Measurements from ENCODE around the gene MBOAT1.

MBOAT1 gene

DNA sequence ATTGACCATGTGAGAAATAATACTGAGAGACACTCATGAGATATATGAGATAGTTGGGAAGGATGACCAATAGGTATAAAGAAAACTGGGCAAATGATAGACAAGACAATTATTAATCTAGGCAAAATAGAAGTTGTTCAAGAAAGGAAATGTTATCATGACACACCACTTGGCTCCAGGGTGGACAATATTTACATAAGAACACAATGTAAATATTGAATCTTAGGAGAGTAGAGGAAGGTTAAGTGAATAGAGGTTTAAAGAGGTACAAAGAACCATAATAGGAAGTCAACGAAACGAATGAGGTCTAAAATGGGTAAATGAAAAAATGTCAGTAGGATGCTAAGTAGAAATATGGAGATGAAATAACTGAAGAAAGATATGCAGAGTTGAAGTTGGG, 126.5 kb downstream of the MBOAT1 start:
- TF ChIP-seq ZFX (IDR thresholded peaks at IDR 0.05; ENCODE audit: borderline replicate concordance): no peak
- TF ChIP-seq, protein P1, sequence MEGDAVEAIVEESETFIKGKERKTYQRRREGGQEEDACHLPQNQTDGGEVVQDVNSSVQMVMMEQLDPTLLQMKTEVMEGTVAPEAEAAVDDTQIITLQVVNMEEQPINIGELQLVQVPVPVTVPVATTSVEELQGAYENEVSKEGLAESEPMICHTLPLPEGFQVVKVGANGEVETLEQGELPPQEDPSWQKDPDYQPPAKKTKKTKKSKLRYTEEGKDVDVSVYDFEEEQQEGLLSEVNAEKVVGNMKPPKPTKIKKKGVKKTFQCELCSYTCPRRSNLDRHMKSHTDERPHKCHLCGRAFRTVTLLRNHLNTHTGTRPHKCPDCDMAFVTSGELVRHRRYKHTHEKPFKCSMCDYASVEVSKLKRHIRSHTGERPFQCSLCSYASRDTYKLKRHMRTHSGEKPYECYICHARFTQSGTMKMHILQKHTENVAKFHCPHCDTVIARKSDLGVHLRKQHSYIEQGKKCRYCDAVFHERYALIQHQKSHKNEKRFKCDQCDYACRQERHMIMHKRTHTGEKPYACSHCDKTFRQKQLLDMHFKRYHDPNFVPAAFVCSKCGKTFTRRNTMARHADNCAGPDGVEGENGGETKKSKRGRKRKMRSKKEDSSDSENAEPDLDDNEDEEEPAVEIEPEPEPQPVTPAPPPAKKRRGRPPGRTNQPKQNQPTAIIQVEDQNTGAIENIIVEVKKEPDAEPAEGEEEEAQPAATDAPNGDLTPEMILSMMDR (IDR thresholded peaks at IDR 0.05): no peak
- H3K27ac ChIP-seq: no peak overlapping the region

DNA sequence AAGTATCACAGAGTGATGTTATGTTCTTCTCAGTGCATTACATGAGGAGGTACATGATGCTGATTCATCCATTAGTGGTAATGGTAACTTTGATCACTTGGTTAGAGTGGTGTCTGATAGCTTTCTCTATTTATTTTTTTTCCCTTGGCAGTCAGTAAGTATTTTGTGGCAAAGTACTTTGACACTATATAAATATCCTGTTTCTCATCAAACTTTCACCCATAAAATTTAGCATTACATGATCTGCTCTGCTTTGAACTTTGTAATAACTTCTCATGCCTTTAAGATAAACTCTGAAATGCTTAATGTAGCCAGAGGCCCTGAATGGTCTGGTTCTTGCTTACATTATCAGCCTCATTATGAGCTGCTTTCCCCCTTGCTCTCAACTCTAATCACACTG, 127.9 kb downstream of the MBOAT1 start:
- H3K27ac ChIP-seq: no peak overlapping the region
- TF ChIP-seq, protein P1 (IDR thresholded peaks at IDR 0.05): no peak
- TF ChIP-seq ZFX (IDR thresholded peaks at IDR 0.05; ENCODE audit: borderline replicate concordance): no peak

DNA sequence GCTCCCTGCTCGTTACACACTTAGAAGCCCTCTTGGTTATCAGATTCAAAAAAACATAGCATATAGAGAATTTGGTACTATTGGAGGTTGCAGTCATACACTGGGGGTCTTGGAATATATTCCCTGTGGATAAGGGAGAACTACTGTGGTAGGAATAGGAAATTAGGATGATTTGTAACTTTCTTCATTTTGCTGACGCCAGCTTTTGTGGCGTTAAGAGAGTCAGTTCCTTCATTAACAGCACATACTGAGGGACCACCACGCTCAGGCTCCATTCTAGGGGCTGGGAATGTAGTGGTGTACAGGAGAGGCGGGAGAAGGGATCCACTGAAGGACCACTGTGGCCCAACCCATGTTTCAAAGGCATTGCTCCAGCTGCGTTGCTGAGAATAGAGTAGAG, 140.3 kb downstream of the MBOAT1 start:
- H3K27ac ChIP-seq: no peak overlapping the region
- no peak for TF ChIP-seq ZFX (IDR thresholded peaks at IDR 0.05; ENCODE audit: borderline replicate concordance)
- TF ChIP-seq, protein P1 (IDR thresholded peaks at IDR 0.05): no peak

DNA sequence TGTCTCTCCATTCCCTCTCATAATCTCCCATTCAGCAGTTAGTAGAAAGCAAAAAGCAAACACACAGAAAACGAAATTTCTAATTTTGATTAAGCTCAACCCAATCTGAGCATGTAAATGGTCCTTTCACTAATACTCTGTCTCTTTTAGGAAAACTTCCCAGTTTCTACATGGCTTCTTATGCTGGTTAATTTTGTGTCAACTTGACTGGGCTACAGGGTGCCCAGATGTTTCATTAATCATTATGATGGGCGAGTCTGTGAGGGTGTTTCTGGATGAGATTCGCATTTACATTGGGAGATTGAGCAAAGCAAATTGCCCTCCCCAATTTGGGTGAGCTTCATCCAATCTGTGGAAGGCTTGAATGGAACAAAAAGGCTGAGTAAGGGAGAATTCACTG, 142.2 kb downstream of the MBOAT1 start:
- H3K27ac ChIP-seq: no peak overlapping the region
- TF ChIP-seq, protein P1 (IDR thresholded peaks at IDR 0.05): no peak
- TF ChIP-seq ZFX (IDR thresholded peaks at IDR 0.05; ENCODE audit: borderline replicate concordance): no peak

DNA sequence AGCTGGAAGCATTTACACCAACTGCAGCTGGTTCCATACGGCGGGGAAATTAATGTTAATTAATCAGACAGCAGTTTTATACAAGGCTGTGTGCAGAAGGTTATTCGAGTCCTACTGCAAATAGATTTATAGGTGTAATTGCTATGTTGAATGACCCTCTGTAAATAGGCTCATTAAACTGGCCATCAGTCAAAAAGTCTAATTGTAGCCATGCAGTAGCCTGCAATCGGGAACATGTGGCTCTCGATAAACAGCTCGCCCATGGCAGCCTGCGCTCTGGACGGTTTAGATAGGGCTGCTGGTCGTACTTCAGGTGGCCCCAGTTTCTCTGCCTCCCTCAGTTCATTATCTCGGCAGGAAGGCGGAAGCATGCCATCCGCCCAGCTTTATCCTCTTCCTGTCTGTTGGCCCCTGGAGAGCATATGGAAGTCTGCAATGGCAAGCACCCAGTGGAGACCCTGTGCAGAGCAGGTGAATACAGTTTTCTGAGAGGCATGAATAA, 143.2 kb downstream of the MBOAT1 start:
- no peak overlapping the region for H3K27ac ChIP-seq
- TF ChIP-seq, protein P1 (IDR thresholded peaks at IDR 0.05): no peak
- TF ChIP-seq ZFX (IDR thresholded peaks at IDR 0.05; ENCODE audit: borderline replicate concordance): no peak

DNA sequence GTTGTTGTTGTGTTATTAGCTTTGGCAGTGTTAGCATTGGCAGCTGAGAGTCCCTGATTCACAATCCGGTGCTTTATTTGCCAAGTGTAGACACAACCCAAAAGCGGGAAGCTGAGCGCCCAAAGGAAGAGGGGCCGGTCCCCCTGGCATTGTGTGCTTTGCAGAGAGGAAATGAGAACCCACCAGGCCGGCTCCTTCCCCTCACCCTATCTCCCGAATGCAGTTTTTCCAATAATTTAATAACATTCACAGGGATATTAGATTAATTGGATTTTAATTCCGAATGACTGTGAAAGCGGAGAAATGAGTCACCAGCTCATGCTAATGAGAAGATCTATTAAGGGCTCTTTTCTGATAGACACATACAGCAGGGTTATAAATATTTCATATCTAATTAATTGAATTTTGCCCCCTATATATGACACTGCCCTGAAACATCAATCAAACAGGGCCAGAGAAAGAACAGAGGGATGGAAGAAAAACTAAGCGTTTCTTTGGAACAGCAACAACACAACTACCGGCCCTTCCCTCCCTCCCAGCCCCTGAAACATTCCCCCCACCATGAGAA, 143.8 kb downstream of the MBOAT1 start:
- H3K27ac ChIP-seq: no peak overlapping the region
- TF ChIP-seq ZFX (IDR thresholded peaks at IDR 0.05; ENCODE audit: borderline replicate concordance): no peak
- TF ChIP-seq, protein P1 (IDR thresholded peaks at IDR 0.05): no peak

DNA sequence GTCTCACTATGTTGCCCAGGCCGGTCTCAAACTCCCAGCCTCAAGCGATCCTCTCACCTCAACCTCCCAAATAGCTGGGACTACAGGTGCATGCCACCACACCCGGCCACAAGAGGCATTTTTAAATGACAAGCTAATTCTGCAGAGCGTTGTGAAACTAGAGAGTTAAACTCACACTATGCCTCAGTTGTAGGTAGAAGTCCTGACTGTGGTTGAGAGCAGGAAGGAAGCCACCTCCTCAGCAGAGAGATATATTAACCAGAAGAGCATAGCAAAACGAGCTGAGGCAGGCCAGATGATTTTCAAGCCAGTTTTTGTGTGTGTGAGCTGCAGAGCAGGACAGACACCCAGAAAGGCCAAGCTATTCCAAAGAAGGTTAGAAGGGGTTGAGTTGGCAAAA, 150.3 kb downstream of the MBOAT1 start:
- TF ChIP-seq ZFX (IDR thresholded peaks at IDR 0.05; ENCODE audit: borderline replicate concordance): no peak
- TF ChIP-seq, protein P1 (IDR thresholded peaks at IDR 0.05): no peak
- H3K27ac ChIP-seq: no peak overlapping the region

All from 22Rv1 (cell line).